Endothelial cell of umbilical vein (primary cell): ENCODE measurements around the gene CPNE5.

Experiments used
- CTCF ChIP-seq, 2 donors: IDR thresholded peaks; 1 replicate in 1 of 2; 2 replicates in 1 of 2; pipeline ENCODE4 v1.5.1; 2011; ENCODE audit warnings: low read length in 2 of 2, mild to moderate bottlenecking in 2 of 2, moderate library complexity in 2 of 2, control low read depth in 1 of 2, inconsistent platforms in 1 of 2, low read depth in 1 of 2; ENCODE audit not compliant: insufficient read depth in 1 of 2; ENCODE audit errors: extremely low read depth in 1 of 2
- EZH2 ChIP-seq: IDR thresholded peaks from 2 replicates; pipeline ENCODE4 v1.6.1; 2012; ENCODE audit warnings: borderline replicate concordance, low read depth, mild to moderate bottlenecking, moderate library complexity, low read length, inconsistent platforms; ENCODE audit not compliant: severe bottlenecking
- GATA2 ChIP-seq: IDR thresholded peaks from 2 replicates; pipeline ENCODE4 v1.7.0; 2011; ENCODE audit warnings: low read depth, mild to moderate bottlenecking, moderate library complexity, mixed read lengths, low read length; ENCODE audit not compliant: insufficient read length, insufficient read depth
- JUN ChIP-seq: IDR thresholded peaks from 2 replicates; pipeline ENCODE4 v1.6.1; 2011; ENCODE audit warnings: borderline replicate concordance, low read depth; ENCODE audit not compliant: insufficient read length, insufficient read depth
- MAX ChIP-seq: IDR thresholded peaks from 2 replicates; pipeline ENCODE4 v1.6.1; 2011; ENCODE audit not compliant: insufficient read depth, insufficient read length
- MYC ChIP-seq: IDR thresholded peaks from one replicate; pipeline ENCODE4 v1.6.1; 2011; ENCODE audit warnings: mild to moderate bottlenecking, low read depth, low read length
- POLR2A ChIP-seq: IDR thresholded peaks from 2 replicates; pipeline ENCODE4 v1.6.1; 2012; ENCODE audit warnings: low read depth, mild to moderate bottlenecking, control low read depth, low read length
- POLR2AphosphoS5 ChIP-seq: IDR thresholded peaks from 2 replicates; pipeline ENCODE4 v1.6.1; 2012; ENCODE audit warnings: low read depth, mild to moderate bottlenecking, control low read depth, low read length, moderate library complexity; ENCODE audit not compliant: insufficient read depth

- TF ChIP-seq CTCF (IDR thresholded peaks at IDR 0.05; ENCODE audit: extremely low read depth in 1 of 2, insufficient read depth in 1 of 2, low read depth in 1 of 2, low read length in 2 of 2) = no peak
- TF ChIP-seq POLR2AphosphoS5 = no peak
- no peak for TF ChIP-seq MYC
- no peak for TF ChIP-seq MAX
- TF ChIP-seq EZH2 = no peak
- TF ChIP-seq POLR2A = no peak
- TF ChIP-seq JUN = no peak
- no peak for TF ChIP-seq GATA2
These were observed 40.4 kb downstream of the CPNE5 start for GRCh38 chr6:36798852-36799251.
